Loucy (cell line): ENCODE results near the gene SART3.

Source experiments
- H2AFZ ChIP-seq: fragments of 200-600 bp; sonication (generic); 2 replicates; pipeline ENCODE4 v1.6.0; 2016; ENCODE audit warnings: antibody characterized with exemption, mild to moderate bottlenecking, low read length, moderate library complexity
- H3F3A ChIP-seq: fragments of 200-600 bp; 2 replicates; pipeline ENCODE4 v1.6.0; 2016; ENCODE audit warnings: antibody characterized with exemption, low read depth, mild to moderate bottlenecking
- H3K27me3 ChIP-seq: fragments of 200-600 bp; sonication (generic); 2 replicates; pipeline ENCODE4 v1.6.1; 2014; ENCODE audit warnings: low read length, mild to moderate bottlenecking; ENCODE audit not compliant: insufficient read depth, poor library complexity, severe bottlenecking
- H3K36me3 ChIP-seq: fragments of 200-600 bp; sonication (generic); 2 replicates; pipeline ENCODE4 v1.6.1; 2016; ENCODE audit warnings: low read length; ENCODE audit not compliant: insufficient read depth
- H3K4me1 ChIP-seq: fragments of 200-600 bp; sonication (generic); 2 replicates; pipeline ENCODE4 v1.5.1; 2014; ENCODE audit warnings: low read length, mild to moderate bottlenecking; ENCODE audit not compliant: insufficient read depth, poor library complexity, severe bottlenecking
- H3K4me2 ChIP-seq: fragments of 200-600 bp; sonication (generic); 2 replicates; pipeline ENCODE4 v1.6.0; 2014; ENCODE audit warnings: antibody characterized with exemption, low read length, low read depth, mild to moderate bottlenecking; ENCODE audit not compliant: poor library complexity, severe bottlenecking
- H3K4me3 ChIP-seq: fragments of 200-600 bp; sonication (generic); 2 replicates; pipeline ENCODE4 v1.5.1; 2014; ENCODE audit warnings: low read length, mild to moderate bottlenecking, mixed read lengths; ENCODE audit not compliant: poor library complexity, severe bottlenecking
- H3K79me2 ChIP-seq: fragments of 200-600 bp; sonication (generic); 2 replicates; pipeline ENCODE4 v1.6.1; 2014; ENCODE audit warnings: low read length; ENCODE audit not compliant: insufficient read depth
- H3K9ac ChIP-seq: fragments of 200-600 bp; sonication (generic); 2 replicates; pipeline ENCODE4 v1.6.0; 2014; ENCODE audit warnings: mild to moderate bottlenecking, low read depth, low read length, moderate library complexity; ENCODE audit not compliant: poor library complexity, severe bottlenecking
- H3K9me2 ChIP-seq: fragments of 200-600 bp; sonication (generic); replicated peaks from 2 replicates; pipeline ENCODE4 v1.6.1; 2016; ENCODE audit warnings: low read depth, low read length, mixed read lengths
- H3K9me3 ChIP-seq: fragments of 200-600 bp; sonication (generic); 2 replicates; pipeline ENCODE4 v1.6.1; 2014; ENCODE audit warnings: mild to moderate bottlenecking, antibody characterized with exemption, low read length, low read depth; ENCODE audit not compliant: insufficient read depth
- H4K20me1 ChIP-seq: fragments of 200-600 bp; sonication (generic); 2 replicates; pipeline ENCODE4 v1.6.0; 2014; ENCODE audit warnings: antibody characterized with exemption, low read length, mild to moderate bottlenecking; ENCODE audit not compliant: insufficient read depth, poor library complexity, severe bottlenecking
- EZH2phosphoT487 ChIP-seq: fragments of 200-600 bp; IDR thresholded peaks from 2 replicates; pipeline ENCODE4 v1.6.1; 2018; ENCODE audit warnings: antibody characterized with exemption, mild to moderate bottlenecking, moderate library complexity, borderline replicate concordance
- TF ChIP-seq, protein P1 (sequence below): fragments of 200-600 bp; sonication (generic); conservative IDR thresholded peaks from 2 replicates; pipeline ENCODE4 v1.5.1; 2014; ENCODE audit warnings: mild to moderate bottlenecking, antibody characterized with exemption, low read length

SART3 gene

DNA sequence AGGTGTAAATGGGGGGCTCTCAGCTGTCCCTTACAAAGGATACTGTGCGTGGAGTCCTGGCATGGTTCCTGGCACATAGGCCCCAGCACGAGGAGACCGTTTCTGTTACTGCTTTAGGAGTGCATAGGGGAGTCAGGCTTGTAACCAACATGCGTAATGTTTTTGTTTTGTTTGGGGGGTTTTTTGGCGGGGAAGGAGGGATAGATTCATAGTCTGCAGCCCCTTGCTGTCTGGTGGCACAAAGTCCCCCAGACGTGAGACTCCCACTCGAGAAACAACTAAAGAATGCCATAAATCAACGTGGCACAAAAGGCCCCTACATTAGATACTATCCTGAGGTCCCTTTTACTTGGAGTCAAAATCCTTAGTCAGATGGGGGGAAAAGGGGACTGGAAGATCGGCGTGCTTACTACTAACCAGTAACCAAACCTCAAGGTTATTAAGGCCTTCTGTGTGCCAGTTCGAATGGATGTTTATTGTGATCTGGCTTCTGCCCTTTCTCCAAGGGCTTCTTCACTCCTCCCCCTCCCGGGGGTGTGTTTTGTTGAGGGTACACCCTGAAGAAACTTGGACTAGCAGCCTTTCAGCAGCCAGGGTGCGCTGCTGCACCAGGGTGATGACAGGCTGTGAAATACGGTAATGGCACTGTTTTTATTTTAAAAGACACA lies 2.3 kb upstream of the SART3 start:
- H3K9me3 ChIP-seq, result no peaks in the 10 kb centered on the region
- TF ChIP-seq, protein P1, sequence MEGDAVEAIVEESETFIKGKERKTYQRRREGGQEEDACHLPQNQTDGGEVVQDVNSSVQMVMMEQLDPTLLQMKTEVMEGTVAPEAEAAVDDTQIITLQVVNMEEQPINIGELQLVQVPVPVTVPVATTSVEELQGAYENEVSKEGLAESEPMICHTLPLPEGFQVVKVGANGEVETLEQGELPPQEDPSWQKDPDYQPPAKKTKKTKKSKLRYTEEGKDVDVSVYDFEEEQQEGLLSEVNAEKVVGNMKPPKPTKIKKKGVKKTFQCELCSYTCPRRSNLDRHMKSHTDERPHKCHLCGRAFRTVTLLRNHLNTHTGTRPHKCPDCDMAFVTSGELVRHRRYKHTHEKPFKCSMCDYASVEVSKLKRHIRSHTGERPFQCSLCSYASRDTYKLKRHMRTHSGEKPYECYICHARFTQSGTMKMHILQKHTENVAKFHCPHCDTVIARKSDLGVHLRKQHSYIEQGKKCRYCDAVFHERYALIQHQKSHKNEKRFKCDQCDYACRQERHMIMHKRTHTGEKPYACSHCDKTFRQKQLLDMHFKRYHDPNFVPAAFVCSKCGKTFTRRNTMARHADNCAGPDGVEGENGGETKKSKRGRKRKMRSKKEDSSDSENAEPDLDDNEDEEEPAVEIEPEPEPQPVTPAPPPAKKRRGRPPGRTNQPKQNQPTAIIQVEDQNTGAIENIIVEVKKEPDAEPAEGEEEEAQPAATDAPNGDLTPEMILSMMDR, result peak; percentile 93
- no peak for TF ChIP-seq EZH2phosphoT487
- peaks cover 36% of the 10 kb centered on the region for H4K20me1 ChIP-seq
- H3K9me2 ChIP-seq, result no peaks in the 10 kb centered on the region
- peak overlapping the region; percentile 85 for H3K4me3 ChIP-seq
- H3K4me1 ChIP-seq, result peaks cover 71% of the 10 kb centered on the region
- H3K9ac ChIP-seq, result peak overlapping the region; percentile 97
- H3K27me3 ChIP-seq, result peaks cover 4% of the 10 kb centered on the region
- no peak overlapping the region for H2AFZ ChIP-seq
- peaks cover 13% of the 10 kb centered on the region; the same call in 1 of the 2 replicates for H3K36me3 ChIP-seq
- peaks cover 44% of the 10 kb centered on the region for H3K79me2 ChIP-seq
- H3F3A ChIP-seq, result peaks cover 17% of the 10 kb centered on the region
- H3K4me2 ChIP-seq, result peak overlapping the region; percentile 82

DNA sequence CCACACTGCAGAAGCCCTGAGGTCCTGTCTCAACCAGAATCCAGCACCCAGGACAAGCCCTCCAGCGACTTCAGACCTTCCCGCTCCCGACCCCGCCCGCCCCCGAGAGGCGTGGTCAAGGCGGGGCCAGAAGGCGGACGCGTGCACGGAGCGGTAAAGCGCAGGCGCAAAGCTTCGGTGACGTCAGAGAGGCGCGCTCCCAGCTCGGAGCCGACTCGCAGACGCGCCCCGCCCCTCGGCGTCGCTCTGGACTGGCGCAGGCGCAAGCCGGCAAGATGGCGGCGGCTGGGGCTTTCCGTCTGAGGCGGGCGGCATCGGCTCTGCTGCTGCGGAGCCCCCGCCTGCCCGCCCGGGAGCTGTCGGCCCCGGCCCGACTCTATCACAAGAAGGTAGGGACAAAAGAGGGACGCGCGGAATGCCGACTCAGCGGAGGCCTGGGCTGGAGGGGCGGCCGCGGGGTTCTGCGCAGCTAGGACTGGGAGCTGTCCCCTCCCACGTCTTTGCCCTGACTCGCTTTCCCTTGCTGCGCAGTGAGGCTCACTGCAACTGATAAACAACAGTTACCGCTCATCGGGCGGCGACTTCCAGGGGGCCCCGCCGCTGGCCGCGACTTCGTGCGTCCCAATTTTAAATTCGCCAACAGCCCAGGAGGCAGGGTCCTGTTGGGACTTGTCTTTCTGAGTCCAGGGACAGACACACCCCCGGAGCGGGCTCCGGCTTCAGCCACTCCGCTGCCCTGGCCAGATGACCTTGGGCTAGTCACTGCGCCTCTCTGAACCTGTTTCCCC lies 1.6 kb upstream of the SART3 start, which contains the start of gene ISCU:
ISCU (plus strand) TSS at position 249 of the 788 bp plus-strand sequence; CDS start at position 276, 27 bp downstream.
- H3K79me2 ChIP-seq, result peaks cover 51% of the 10 kb centered on the region
- peak within 1 kb of the TSS; percentile 96 for H2AFZ ChIP-seq
- peaks cover 43% of the 10 kb centered on the region for H4K20me1 ChIP-seq
- peak within 1 kb of the TSS; percentile 85 for H3K4me3 ChIP-seq
- no peaks in the 10 kb centered on the region for H3K9me3 ChIP-seq
- TF ChIP-seq, protein P1, result no peak
- TF ChIP-seq EZH2phosphoT487, result no peak
- peak within 1 kb of the TSS; percentile 100 for H3K4me2 ChIP-seq
- H3F3A ChIP-seq, result peaks cover 17% of the 10 kb centered on the region
- peaks cover 69% of the 10 kb centered on the region for H3K4me1 ChIP-seq
- H3K36me3 ChIP-seq, result peaks cover 11% of the 10 kb centered on the region; the same call in 1 of the 2 replicates
- H3K27me3 ChIP-seq, result peaks cover 4% of the 10 kb centered on the region
- no peaks in the 10 kb centered on the region for H3K9me2 ChIP-seq
- peak within 1 kb of the TSS; percentile 97 for H3K9ac ChIP-seq

DNA sequence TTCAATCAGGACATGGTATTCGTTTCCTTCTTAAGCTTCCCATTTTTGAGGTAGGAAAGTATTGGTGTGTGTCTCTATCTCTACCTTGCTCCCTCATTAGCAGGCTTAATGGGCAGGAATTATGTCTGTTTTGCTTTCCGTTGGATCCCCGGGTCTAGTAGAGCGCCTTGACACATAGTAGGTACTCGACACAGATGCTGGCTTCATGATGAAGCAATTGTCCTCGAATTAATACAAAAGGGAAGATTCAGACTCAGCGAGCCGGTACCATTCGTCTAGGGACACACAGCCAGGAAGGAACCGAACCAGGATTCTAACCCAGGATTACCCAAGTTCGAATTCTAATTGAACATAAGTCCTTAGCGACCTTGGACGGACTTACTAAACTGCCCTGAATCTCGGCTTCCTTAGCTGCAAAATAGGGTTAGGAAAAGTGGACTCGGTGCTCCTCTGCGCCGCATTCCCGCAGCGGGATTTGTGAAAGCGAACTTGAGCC lies 927 bp upstream of the SART3 start:
- Histone ChIP-seq H3K27me3 (peaks cover 4% of the 10 kb centered on the region), H3K79me2 (peaks cover 57% of the 10 kb centered on the region), H3K4me3 (peak overlapping the region; percentile 85), H3F3A (peaks cover 17% of the 10 kb centered on the region), H4K20me1 (peaks cover 49% of the 10 kb centered on the region), H3K4me2 (peak overlapping the region; percentile 100), H2AFZ (peak overlapping the region; percentile 96), H3K36me3 (peaks cover 5% of the 10 kb centered on the region; the same call in 1 of the 2 replicates), H3K9ac (peak overlapping the region; percentile 97), H3K9me2 (no peaks in the 10 kb centered on the region), H3K9me3 (no peaks in the 10 kb centered on the region), H3K4me1 (peaks cover 62% of the 10 kb centered on the region)
- TF ChIP-seq EZH2phosphoT487, result no peak
- TF ChIP-seq, protein P1, result no peak
